Ascending aorta (tissue), 2 donors: ENCODE data around the gene TBXA2R. TPM values are rescaled to one million over a fixed set of nuclear protein-coding genes. Genes with fewer than 3 reads are reported as not detected.

Experiments
- DNase-seq, 2 donors: peaks; one replicate each; pipeline ENCODE4 v3.0.0-alpha.2; 2019; ENCODE audit warnings: low spot score in 2 of 2
- H3K27ac ChIP-seq, 2 donors: fragments of 200-600 bp; sonication (generic); one replicate each; pipeline ENCODE4 v1.5.1; 2016 to 2017; ENCODE audit warnings: mild to moderate bottlenecking in 1 of 2
- H3K27me3 ChIP-seq: fragments of 200-600 bp; sonication (generic); one replicate; pipeline ENCODE4 v1.5.1; 2017
- H3K36me3 ChIP-seq, 2 donors: fragments of 200-600 bp; sonication (generic); one replicate each; pipeline ENCODE4 v1.5.1; 2016
- H3K4me1 ChIP-seq, 2 donors: fragments of 200-600 bp; sonication (generic); one replicate each; pipeline ENCODE4 v1.5.1; 2016 to 2017; ENCODE audit warnings: mild to moderate bottlenecking in 1 of 2
- H3K4me3 ChIP-seq, 2 donors: fragments of 200-600 bp; sonication (generic); one replicate each; pipeline ENCODE4 v1.5.1; 2016 to 2017; ENCODE audit warnings: mild to moderate bottlenecking in 1 of 2
- H3K9me3 ChIP-seq, 2 donors: fragments of 200-600 bp; sonication (generic); one replicate each; pipeline ENCODE4 v1.5.1; 2016
- CTCF ChIP-seq, 3 experiments: fragments of 200-600 bp in 2 of 3; fragments of 450-650 bp in 1 of 3; sonication (generic) in 2 of 3; IDR thresholded peaks; one replicate each; pipeline ENCODE4 v1.5.1; 2016 to 2019; ENCODE audit warnings: antibody characterized with exemption in 3 of 3, mild to moderate bottlenecking in 1 of 3, moderate library complexity in 1 of 3
- intact Hi-C: fragments of 100-400 bp; cut with DNase I; formaldehyde crosslinking; loops from one replicate; pipeline ENCODE4 v1.15.1; 2023
- total RNA-seq: library from RNA; depleted of rRNA; stranded (reverse); fragments of >200 nt; gene quantifications from one replicate; pipeline ENCODE4 v1.1.0, GENCODE V29; 2016

The TBXA2R gene
- total RNA-seq, 1 donor from 2014 or later: 37.8 TPM

- intact Hi-C loops: no loop called here
- Histone ChIP-seq H3K36me3 (peaks cover 0 to 6% of the 10 kb centered on the region in 2 donors), H3K27me3 (no peaks in the 10 kb centered on the region), H3K9me3 (no peaks in the 10 kb centered on the region), H3K4me1 (peaks cover 8 to 21% of the 10 kb centered on the region in 2 donors), H3K4me3 (no peak overlapping the region), H3K27ac (no peak overlapping the region)
- no peak for TF ChIP-seq CTCF (IDR thresholded peaks at IDR 0.05)
- no peak for DNase-seq
Measured at GRCh38 chr19:3575260-3575741, 31.4 kb downstream of the TBXA2R start.

- no peak overlapping the region for H3K27ac ChIP-seq
- peak overlapping the region; percentile 89 to 92 for H3K4me3 ChIP-seq
- intact Hi-C loops: loop anchor here (2.0 to 5.0 kb wide), 2 partner anchors 33 to 67 kb away; partner anchors contain the start of genes FZR1 and TBXA2R
Measured at GRCh38 chr19:3573858-3574637, 32.6 kb downstream of the TBXA2R start.

GRCh38 chr19:3573162-3573857 lies 33.4 kb downstream of the TBXA2R start:
- peaks cover 8 to 21% of the 10 kb centered on the region in 2 donors for H3K4me1 ChIP-seq

More at GRCh38 chr19:3573858-3574637, 32.6 kb downstream of the TBXA2R start:
- DNase-seq: peak; percentile 63 to 90
- no peak for TF ChIP-seq CTCF (IDR thresholded peaks at IDR 0.05)
- Histone ChIP-seq H3K36me3 (peaks cover 0 to 6% of the 10 kb centered on the region in 2 donors), H3K4me1 (peaks cover 8 to 21% of the 10 kb centered on the region in 2 donors), H3K9me3 (no peaks in the 10 kb centered on the region), H3K27me3 (no peaks in the 10 kb centered on the region)

GRCh38 chr19:3572855-3573161 lies 33.9 kb downstream of the TBXA2R start, which contains the start of gene HMG20B:
TSS of gene HMG20B (plus strand) at chr19:3572944. CDS start at chr19:3573310, 366 bp downstream.
- Histone ChIP-seq H3K4me3 (peak within 1 kb of the TSS; percentile 89 to 92), H3K27me3 (no peaks in the 10 kb centered on the region), H3K9me3 (no peaks in the 10 kb centered on the region), H3K27ac (peak within 1 kb of the TSS; percentile 66 to 69), H3K4me1 (peaks cover 8 to 21% of the 10 kb centered on the region in 2 donors), H3K36me3 (peaks cover 0 to 6% of the 10 kb centered on the region in 2 donors)
- TF ChIP-seq CTCF (IDR thresholded peaks at IDR 0.05): no peak
- DNase-seq: no peak
- intact Hi-C loops: loop anchor here (1.0 to 5.0 kb wide), 4 partner anchors 16 to 66 kb away; partner anchors contain the start of genes FZR1, MFSD12 and TBXA2R

More at GRCh38 chr19:3573162-3573857, 33.4 kb downstream of the TBXA2R start:
- no peaks in the 10 kb centered on the region for H3K9me3 ChIP-seq
- H3K27me3 ChIP-seq: no peaks in the 10 kb centered on the region
- intact Hi-C loops: loop anchor here (2.0 to 5.0 kb wide), 2 partner anchors 33 to 66 kb away; partner anchors contain the start of genes FZR1 and TBXA2R
- no peak for DNase-seq
- no peak for TF ChIP-seq CTCF (IDR thresholded peaks at IDR 0.05)
- peak overlapping the region; percentile 89 to 92 for H3K4me3 ChIP-seq
- H3K27ac ChIP-seq: peak overlapping the region; percentile 66 to 69
- peaks cover 0 to 6% of the 10 kb centered on the region in 2 donors for H3K36me3 ChIP-seq

GRCh38 chr19:3572132-3572854 lies 34.4 kb downstream of the TBXA2R start:
- TF ChIP-seq CTCF (IDR thresholded peaks at IDR 0.05): no peak
- intact Hi-C loops: loop anchor here (1.0 to 5.0 kb wide), 4 partner anchors 15 to 65 kb away; partner anchors contain the start of genes FZR1, MFSD12 and TBXA2R
- Histone ChIP-seq H3K9me3 (no peaks in the 10 kb centered on the region), H3K36me3 (peaks cover 0 to 6% of the 10 kb centered on the region in 2 donors), H3K4me1 (peaks cover 8 to 21% of the 10 kb centered on the region in 2 donors), H3K27me3 (no peaks in the 10 kb centered on the region), H3K27ac (peak overlapping the region; percentile 15 to 38), H3K4me3 (peak overlapping the region; percentile 89 to 92)
- DNase-seq: peak; percentile 100
